Measurements from ENCODE around the gene PLA2G15.

PLA2G15 gene

DNA sequence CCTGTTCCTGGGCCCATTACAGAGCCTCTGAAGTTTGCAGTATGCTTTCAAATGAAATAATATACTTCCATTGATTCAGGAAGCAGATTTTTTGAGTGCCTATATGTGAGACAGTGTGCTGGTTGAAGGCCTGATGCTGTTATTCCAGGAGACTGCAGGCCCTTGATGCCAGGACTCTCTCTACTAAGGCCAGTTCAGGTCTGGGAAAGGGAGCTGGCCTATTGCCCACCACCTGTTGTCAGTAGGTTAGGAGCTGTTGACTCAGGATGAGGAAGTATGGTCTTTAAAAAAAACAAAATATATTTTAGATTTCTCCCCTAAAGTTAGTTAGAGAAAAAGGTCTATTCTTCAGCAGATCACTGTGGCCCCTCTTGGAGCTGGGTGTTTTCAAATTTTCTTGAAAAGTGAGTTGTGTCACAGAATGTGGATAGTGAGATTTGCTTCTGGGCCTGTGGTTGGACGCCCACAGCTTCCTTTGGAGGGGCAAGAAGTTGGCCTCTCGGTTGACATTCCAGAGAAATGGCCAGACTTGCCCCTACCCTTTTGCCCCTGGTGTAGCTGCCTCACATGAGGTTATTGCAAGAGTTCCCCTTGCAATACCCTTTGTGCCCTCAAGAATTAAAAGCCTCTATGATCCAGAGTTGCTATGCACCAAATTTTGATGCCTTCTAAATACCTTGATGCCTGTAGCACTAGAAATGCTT lies 17.2 kb upstream of the PLA2G15 start:
- H3K4me3 ChIP-seq (replicated peaks; ENCODE audit: low read depth, low read length): no peak overlapping the region
- TF ChIP-seq, protein P1, sequence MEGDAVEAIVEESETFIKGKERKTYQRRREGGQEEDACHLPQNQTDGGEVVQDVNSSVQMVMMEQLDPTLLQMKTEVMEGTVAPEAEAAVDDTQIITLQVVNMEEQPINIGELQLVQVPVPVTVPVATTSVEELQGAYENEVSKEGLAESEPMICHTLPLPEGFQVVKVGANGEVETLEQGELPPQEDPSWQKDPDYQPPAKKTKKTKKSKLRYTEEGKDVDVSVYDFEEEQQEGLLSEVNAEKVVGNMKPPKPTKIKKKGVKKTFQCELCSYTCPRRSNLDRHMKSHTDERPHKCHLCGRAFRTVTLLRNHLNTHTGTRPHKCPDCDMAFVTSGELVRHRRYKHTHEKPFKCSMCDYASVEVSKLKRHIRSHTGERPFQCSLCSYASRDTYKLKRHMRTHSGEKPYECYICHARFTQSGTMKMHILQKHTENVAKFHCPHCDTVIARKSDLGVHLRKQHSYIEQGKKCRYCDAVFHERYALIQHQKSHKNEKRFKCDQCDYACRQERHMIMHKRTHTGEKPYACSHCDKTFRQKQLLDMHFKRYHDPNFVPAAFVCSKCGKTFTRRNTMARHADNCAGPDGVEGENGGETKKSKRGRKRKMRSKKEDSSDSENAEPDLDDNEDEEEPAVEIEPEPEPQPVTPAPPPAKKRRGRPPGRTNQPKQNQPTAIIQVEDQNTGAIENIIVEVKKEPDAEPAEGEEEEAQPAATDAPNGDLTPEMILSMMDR (IDR thresholded peaks at IDR 0.05; ENCODE audit: low read length, missing control alignments): no peak
- no peak for DNase-seq (ENCODE audit: low read depth)

DNA sequence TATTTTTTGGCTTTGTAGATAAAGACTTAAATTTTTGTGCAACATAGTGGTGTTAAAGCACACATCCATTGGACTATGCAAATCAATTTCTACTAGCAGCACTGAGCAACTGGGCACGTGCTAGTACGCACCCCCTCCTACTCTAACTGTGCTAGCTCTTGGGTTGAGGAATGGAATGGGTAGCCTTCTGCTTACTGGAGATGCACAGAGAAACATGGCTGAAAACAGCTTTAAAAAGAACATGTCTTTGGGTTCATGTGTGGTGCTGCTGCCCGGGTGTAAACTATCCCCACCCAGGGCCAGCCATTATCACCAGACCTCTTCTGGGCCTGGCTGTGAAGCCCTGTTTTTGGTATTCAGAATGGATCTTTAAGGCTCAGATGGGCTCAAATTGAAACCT lies 16.5 kb upstream of the PLA2G15 start:
- DNase-seq (ENCODE audit: low read depth): no peak
- H3K4me3 ChIP-seq (replicated peaks; ENCODE audit: low read depth, low read length): no peak overlapping the region
- TF ChIP-seq, protein P1 (IDR thresholded peaks at IDR 0.05; ENCODE audit: low read length, missing control alignments): no peak

DNA sequence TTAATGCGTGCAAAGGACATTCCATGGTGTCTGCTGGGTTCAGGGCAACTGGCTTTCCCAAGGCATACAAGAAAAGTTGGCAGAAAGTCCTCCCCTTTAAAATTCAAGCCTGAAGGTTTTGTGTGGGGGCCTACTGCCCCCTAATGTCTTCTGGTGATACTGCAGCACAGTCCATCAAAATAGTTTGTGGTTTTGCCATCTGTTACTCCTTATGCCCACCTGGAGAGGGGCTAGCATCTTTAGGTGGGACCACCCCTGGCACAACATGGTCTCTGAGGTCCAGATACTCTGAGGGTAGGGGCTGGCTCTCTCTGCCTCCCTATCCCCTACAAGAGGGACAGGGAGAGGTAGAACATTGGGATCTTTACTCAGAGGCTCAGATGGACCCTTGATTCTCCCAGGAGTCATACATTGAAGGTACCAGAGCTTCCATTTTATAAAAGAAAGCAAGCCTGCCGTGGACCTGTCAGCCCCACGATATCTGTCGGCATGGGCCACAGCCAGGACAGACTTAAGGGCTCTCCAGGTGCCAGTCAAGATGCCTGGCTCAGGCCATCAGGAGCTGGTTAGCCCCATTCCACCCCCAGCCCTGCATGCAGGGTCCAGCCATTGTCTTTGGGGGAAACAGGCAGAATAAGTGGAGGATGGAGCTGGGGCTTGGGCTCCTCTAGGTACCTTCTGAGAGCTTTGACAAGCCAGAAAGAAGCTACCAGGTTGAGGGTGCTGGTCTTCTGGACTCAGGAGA lies 15.6 kb upstream of the PLA2G15 start:
- DNase-seq (ENCODE audit: low read depth): peak; percentile 76
- TF ChIP-seq, protein P1 (IDR thresholded peaks at IDR 0.05; ENCODE audit: low read length, missing control alignments): peak; percentile 94

DNA sequence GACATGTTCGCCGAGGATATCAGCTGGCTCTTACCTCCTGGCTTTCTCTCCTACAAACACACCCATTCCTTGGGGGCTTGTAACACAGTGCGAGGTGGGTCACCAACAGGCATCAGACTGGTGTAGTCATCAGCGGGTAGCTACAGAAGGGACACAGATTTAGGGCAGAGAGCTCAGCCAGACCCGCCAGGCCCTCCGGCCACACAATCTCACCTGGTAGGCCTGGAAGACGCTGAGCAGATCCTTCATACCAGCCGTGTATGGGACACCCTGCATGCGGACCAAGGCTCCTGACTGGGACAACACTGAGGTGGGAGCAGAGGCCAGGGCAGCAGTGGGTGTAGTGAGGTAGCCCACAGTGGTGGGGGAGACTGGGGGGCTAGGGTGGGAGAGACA lies 15.0 kb upstream of the PLA2G15 start:
- no peak overlapping the region for H3K4me3 ChIP-seq (replicated peaks; ENCODE audit: low read depth, low read length)
- no peak for DNase-seq (ENCODE audit: low read depth)
- TF ChIP-seq, protein P1 (IDR thresholded peaks at IDR 0.05; ENCODE audit: low read length, missing control alignments): no peak

More for the DNA sequence above, 15.6 kb upstream of the PLA2G15 start:
- no peak overlapping the region for H3K4me3 ChIP-seq (replicated peaks; ENCODE audit: low read depth, low read length)

DNA sequence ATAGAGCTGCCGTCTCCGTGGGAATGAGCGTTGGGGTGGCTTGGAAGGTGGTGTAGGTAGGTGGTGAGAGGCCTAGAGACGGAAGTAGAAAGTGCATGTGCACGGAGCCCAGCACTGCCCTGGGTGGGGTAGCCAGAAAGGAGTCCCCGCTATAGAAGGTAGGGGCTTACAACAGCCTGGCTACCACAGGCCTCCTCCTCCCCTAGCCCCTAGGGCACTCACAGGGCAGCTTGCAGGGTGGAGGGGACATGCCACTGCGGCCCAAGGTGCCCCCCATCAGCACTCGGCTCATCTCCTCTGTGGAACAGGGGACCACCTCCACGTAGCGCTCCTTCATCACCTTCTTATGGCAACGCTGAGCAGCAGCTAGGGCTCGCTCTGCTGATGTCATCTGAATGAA lies 14.2 kb upstream of the PLA2G15 start:
- TF ChIP-seq, protein P1 (IDR thresholded peaks at IDR 0.05; ENCODE audit: low read length, missing control alignments): no peak
- DNase-seq (ENCODE audit: low read depth): no peak
- no peak overlapping the region for H3K4me3 ChIP-seq (replicated peaks; ENCODE audit: low read depth, low read length)

DNA sequence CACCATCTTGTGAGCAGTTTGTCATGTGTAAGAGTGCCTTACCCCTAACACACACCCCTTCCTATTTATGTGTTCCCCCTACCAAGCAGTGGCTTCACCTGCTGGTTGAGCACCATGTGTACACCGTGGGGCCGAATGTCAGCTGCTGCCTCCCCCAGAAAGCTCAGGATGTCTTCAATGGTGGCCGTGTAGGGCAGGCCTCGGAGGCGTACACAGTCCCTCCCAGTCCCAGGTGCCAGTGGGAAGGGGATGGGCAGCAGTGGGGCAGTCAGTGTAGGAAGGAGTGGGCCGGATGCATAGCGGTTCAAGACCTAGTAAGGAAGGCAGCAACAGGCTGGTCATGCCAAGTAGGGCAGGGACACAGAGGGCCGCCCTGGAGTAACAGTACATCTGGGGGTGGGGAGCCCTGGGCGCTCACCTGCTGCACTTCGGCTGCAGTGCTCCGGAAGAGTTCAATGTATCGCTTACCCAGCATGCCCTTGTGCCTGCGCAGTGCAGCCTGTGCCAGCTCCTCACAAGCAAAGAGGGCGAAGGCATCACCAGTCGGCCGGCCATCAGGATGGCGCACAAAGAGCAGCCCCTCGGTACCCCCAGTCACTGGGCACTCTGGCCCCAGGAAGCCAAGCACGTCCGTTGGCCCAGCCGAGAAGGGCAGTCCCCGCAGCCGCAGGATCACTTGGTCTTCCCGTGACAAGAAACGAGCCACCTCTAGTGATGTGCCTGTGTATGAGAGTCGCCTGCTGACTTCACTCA lies 13.6 kb upstream of the PLA2G15 start:
- TF ChIP-seq, protein P1 (IDR thresholded peaks at IDR 0.05; ENCODE audit: low read length, missing control alignments): no peak
- no peak overlapping the region for H3K4me3 ChIP-seq (replicated peaks; ENCODE audit: low read depth, low read length)
- no peak for DNase-seq (ENCODE audit: low read depth)

All from fibroblast of pulmonary artery (primary cell).